ENCODE results near the gene UQCC3. TPM values are rescaled to one million over a fixed set of nuclear protein-coding genes. Genes with fewer than 3 reads are reported as not detected.

UQCC3 gene
- total and polyA plus RNA-seq, 10 of the 15 experiments (the other 5 are each of a cell fraction or from before 2014, with no cell fraction given), result 1.3 to 20.5 (median 8.2) TPM

- Histone ChIP-seq H3K4me3 (no peak overlapping the region), H3K27ac (ENCODE audit: control insufficient read depth, insufficient read depth) (no peak overlapping the region), H4K20me1 (ENCODE audit: control insufficient read depth, insufficient read depth) (no peaks in the 10 kb centered on the region; the same call in 1 of the 2 replicates), H3K9ac (ENCODE audit: control insufficient read depth, insufficient read depth, low read length) (no peak overlapping the region), H3K4me2 (ENCODE audit: control insufficient read depth, insufficient read depth) (no peak overlapping the region), H3K9me3 (replicated peaks; ENCODE audit: control insufficient read depth, insufficient read depth, low read length) (no peaks in the 10 kb centered on the region), H3K27me3 (replicated peaks in 1 of 2; ENCODE audit: control insufficient read depth in 2 of 2, insufficient read depth in 2 of 2, low read length in 1 of 2) (no peaks in the 10 kb centered on the region), H2AFZ (ENCODE audit: control insufficient read depth, low read depth, low read length) (no peak overlapping the region), H3K79me2 (ENCODE audit: control insufficient read depth, insufficient read depth, low read length) (peaks cover 11% of the 10 kb centered on the region), H3K36me3 (ENCODE audit: control insufficient read depth in 2 of 2, insufficient read depth in 2 of 2, low read length in 1 of 2) (peaks cover 29 to 59% of the 10 kb centered on the region in 2 experiments), H3K4me1 (ENCODE audit: control insufficient read depth, insufficient read depth, low read length) (peaks cover 13% of the 10 kb centered on the region)
- in situ Hi-C loops (cut with MboI), result no loop called here
- FAIRE-seq, result no peak
- CTCF ChIA-PET, result interaction anchor here (1.0 to 1.2 kb wide), 2 partner anchors 15 to 36 kb away, joined by 3 read pairs; no protein-coding TSS in a partner anchor
- WGBS (ENCODE audit: insufficient coverage, insufficient replicate concordance, low lambda C conversion rate, missing lambda C conversion rate), result over 99% methylated on average over 11 of the region's 11 CpGs
- intact Hi-C loops (cut with micrococcal nuclease; ENCODE audit: unreplicated experiment), result no loop called here
- no peak for TF ChIP-seq NRF1 (conservative IDR thresholded peaks at IDR 0.05; ENCODE audit: low read depth, low read length)
- TF ChIP-seq EZH2 (IDR thresholded peaks at IDR 0.05; ENCODE audit: borderline replicate concordance, control insufficient read depth, low read depth, low read length), result no peak
- TF ChIP-seq ZBTB40 (IDR thresholded peaks at IDR 0.05; ENCODE audit: borderline replicate concordance), result no peak
- no peak for DNase-seq (ENCODE audit: low read depth, low spot score)
- POLR2A ChIA-PET, result interaction anchor here (1.0 to 5.5 kb wide), 3 partner anchors 10 to 89 kb away, joined by 3 to 40 read pairs (median 3); partner anchors contain the start of genes HNRNPUL2, POLR2G and TTC9C
- ATAC-seq, result no peak
- BruUV-seq (replicated peaks), result no TSS peak
- SMC1A ChIA-PET (ENCODE audit: uncharacterized antibody, unreplicated experiment), result no interaction called here
- RAD21 ChIA-PET (ENCODE audit: unreplicated experiment), result no interaction called here
These were observed 45.3 kb downstream of the UQCC3 start for GRCh38 chr11:62716816-62717215.
